ENCODE measurements around the gene PTPRCAP. TPM values are rescaled to one million over a fixed set of nuclear protein-coding genes. Genes with fewer than 3 reads are reported as not detected.

Gene PTPRCAP
- polyA plus RNA-seq, 1 of the 3 experiments (the other 2 are of a cell fraction) = 1.4 TPM

- TF ChIP-seq IRF3 (IDR thresholded peaks at IDR 0.05; ENCODE audit: low read depth, low read length) (no peak), REST (IDR thresholded peaks at IDR 0.05; ENCODE audit: low read depth, low read length) (0 out of 2 replicates have a peak, but pooled peaks have one; percentile 20), SIN3A (IDR thresholded peaks at IDR 0.05; ENCODE audit: borderline replicate concordance, low read depth, low read length) (peak; percentile 56; the same call in 1 of the 2 replicates), FOSL2 (IDR thresholded peaks at IDR 0.05; ENCODE audit: borderline replicate concordance, low read depth) (no peak), JUND (IDR thresholded peaks at IDR 0.05) (no peak), TAF1 (IDR thresholded peaks at IDR 0.05; ENCODE audit: borderline replicate concordance, low read depth, low read length) (peak; percentile 73), MEF2A (IDR thresholded peaks at IDR 0.05; ENCODE audit: borderline replicate concordance, low read depth) (no peak), NFIC (IDR thresholded peaks at IDR 0.05; ENCODE audit: borderline replicate concordance) (no peak), FOXJ3 (CRISPR knock-in tag; IDR thresholded peaks at IDR 0.05) (no peak), RXRA (IDR thresholded peaks at IDR 0.05; ENCODE audit: borderline replicate concordance, low read depth) (no peak), PBX3 (IDR thresholded peaks at IDR 0.05) (no peak), MAX (IDR thresholded peaks at IDR 0.05; ENCODE audit: low read depth) (no peak; the same call in 1 of the 2 replicates), FOXM1 (IDR thresholded peaks at IDR 0.05; ENCODE audit: low read depth) (no peak), EP300 (IDR thresholded peaks at IDR 0.05; ENCODE audit: borderline replicate concordance in 1 of 2, low read depth in 1 of 2, low read length in 1 of 2) (no peak), CHD2 (IDR thresholded peaks at IDR 0.05; ENCODE audit: low read length, partially characterized antibody) (no peak), TEAD4 (IDR thresholded peaks at IDR 0.05; ENCODE audit: borderline replicate concordance, insufficient read depth) (no peak), EZH2phosphoT487 (IDR thresholded peaks at IDR 0.05; ENCODE audit: borderline replicate concordance, low read depth) (no peak)
Observed at GRCh38 chr11:67464411-67465188, 27.1 kb upstream of the PTPRCAP start (continued).
